ENCODE results near the gene PLAC1. TPM values are rescaled to one million over a fixed set of nuclear protein-coding genes. Genes with fewer than 3 reads are reported as not detected.

PLAC1 gene
- total RNA-seq, 1 experiment from 2014 or later: 2.7 TPM

GRCh38 chrX:134599184-134599914 lies 58.9 kb downstream of the PLAC1 start:
- no TSS peak for BruUV-seq (replicated peaks)
- no peaks in the 10 kb centered on the region for H3K4me1 ChIP-seq
- ChIA-PET CTCF (no interaction called here), POLR2A (no interaction called here)
- Mint-ChIP-seq H3K27ac (ENCODE audit: unreplicated experiment) (no peak overlapping the region), H3K27me3 (ENCODE audit: insufficient read depth, unreplicated experiment) (no peaks in the 10 kb centered on the region), H3K4me1 (ENCODE audit: low read depth, unreplicated experiment) (no peaks in the 10 kb centered on the region), H3K9me3 (ENCODE audit: unreplicated experiment) (no peaks in the 10 kb centered on the region), H3K4me3 (ENCODE audit: unreplicated experiment) (no peak overlapping the region), H3K36me3 (ENCODE audit: insufficient read depth, unreplicated experiment) (no peaks in the 10 kb centered on the region)
- intact Hi-C loops (cut with micrococcal nuclease; ENCODE audit: unreplicated experiment): no loop called here
- no peak for TF ChIP-seq CTCF (IDR thresholded peaks at IDR 0.05; ENCODE audit: insufficient read depth in 1 of 2, low read depth in 1 of 2, low read length in 1 of 2, severe bottlenecking in 1 of 2, unreplicated experiment in 1 of 2)
- no peak for DNase-seq
- H3K27me3 ChIP-seq (replicated peaks; ENCODE audit: control insufficient read depth, insufficient read depth, low read length): no peaks in the 10 kb centered on the region
- no peaks in the 10 kb centered on the region for H3K9me3 ChIP-seq
- H3K4me3 ChIP-seq (ENCODE audit: low read depth, low read length): no peak overlapping the region
- H3K36me3 ChIP-seq (ENCODE audit: control insufficient read depth, insufficient read depth, low read length): no peaks in the 10 kb centered on the region

- H3K36me3 Mint-ChIP-seq (ENCODE audit: insufficient read depth, unreplicated experiment): no peaks in the 10 kb centered on the region
- Histone ChIP-seq H3K4me1 (no peaks in the 10 kb centered on the region), H3K36me3 (ENCODE audit: control insufficient read depth, insufficient read depth, low read length) (no peaks in the 10 kb centered on the region), H3K9me3 (no peaks in the 10 kb centered on the region), H3K4me3 (ENCODE audit: low read depth, low read length) (no peak overlapping the region), H3K27me3 (replicated peaks; ENCODE audit: control insufficient read depth, insufficient read depth, low read length) (no peaks in the 10 kb centered on the region)
- no peak overlapping the region for H3K27ac Mint-ChIP-seq (ENCODE audit: unreplicated experiment)
- ChIA-PET CTCF (no interaction called here), POLR2A (no interaction called here)
- no peak for DNase-seq
- H3K9me3 Mint-ChIP-seq (ENCODE audit: unreplicated experiment): no peaks in the 10 kb centered on the region
- no peaks in the 10 kb centered on the region for H3K27me3 Mint-ChIP-seq (ENCODE audit: insufficient read depth, unreplicated experiment)
- peaks cover 7% of the 10 kb centered on the region for H3K4me1 Mint-ChIP-seq (ENCODE audit: low read depth, unreplicated experiment)
- H3K4me3 Mint-ChIP-seq (ENCODE audit: unreplicated experiment): no peak overlapping the region
- no peak for TF ChIP-seq CTCF (IDR thresholded peaks at IDR 0.05; ENCODE audit: insufficient read depth in 1 of 2, low read depth in 1 of 2, low read length in 1 of 2, severe bottlenecking in 1 of 2, unreplicated experiment in 1 of 2)
- intact Hi-C loops (cut with micrococcal nuclease; ENCODE audit: unreplicated experiment): no loop called here
- no TSS peak for BruUV-seq (replicated peaks)
Observed at GRCh38 chrX:134592303-134592702, 66.0 kb downstream of the PLAC1 start.

- no peak for DNase-seq
- ChIA-PET CTCF (no interaction called here), POLR2A (no interaction called here)
- Mint-ChIP-seq H3K9me3 (ENCODE audit: unreplicated experiment) (no peaks in the 10 kb centered on the region), H3K4me3 (ENCODE audit: unreplicated experiment) (no peak overlapping the region), H3K36me3 (ENCODE audit: insufficient read depth, unreplicated experiment) (no peaks in the 10 kb centered on the region), H3K27ac (ENCODE audit: unreplicated experiment) (no peak overlapping the region), H3K4me1 (ENCODE audit: low read depth, unreplicated experiment) (peaks cover 7% of the 10 kb centered on the region), H3K27me3 (ENCODE audit: insufficient read depth, unreplicated experiment) (no peaks in the 10 kb centered on the region)
- intact Hi-C loops (cut with micrococcal nuclease; ENCODE audit: unreplicated experiment): no loop called here
- no peak for TF ChIP-seq CTCF (IDR thresholded peaks at IDR 0.05; ENCODE audit: insufficient read depth in 1 of 2, low read depth in 1 of 2, low read length in 1 of 2, severe bottlenecking in 1 of 2, unreplicated experiment in 1 of 2)
- no peaks in the 10 kb centered on the region for H3K36me3 ChIP-seq (ENCODE audit: control insufficient read depth, insufficient read depth, low read length)
- no peak overlapping the region for H3K4me3 ChIP-seq (ENCODE audit: low read depth, low read length)
- no peaks in the 10 kb centered on the region for H3K9me3 ChIP-seq
- H3K27me3 ChIP-seq (replicated peaks; ENCODE audit: control insufficient read depth, insufficient read depth, low read length): no peaks in the 10 kb centered on the region
- no peaks in the 10 kb centered on the region for H3K4me1 ChIP-seq
- no TSS peak for BruUV-seq (replicated peaks)
Observed at GRCh38 chrX:134591502-134591901, 66.8 kb downstream of the PLAC1 start.

All from Caco-2 (cell line).